Colon (tissue), 2 donors: Measurements from ENCODE around the gene SHOX.
"Not testable (repeated sequence)": the region's sequence is repeated elsewhere in the genome, so short reads cannot be mapped to it uniquely, and the experiment has no call there.

ENCODE experiments used
- FAIRE-seq: peaks from 2 replicates; lab custom pipeline; 2012; peaks lifted over from hg19 to GRCh38; lab: Jason Lieb, UNC
- donor health status: control.
- donor health status: control.

SHOX gene

DNA sequence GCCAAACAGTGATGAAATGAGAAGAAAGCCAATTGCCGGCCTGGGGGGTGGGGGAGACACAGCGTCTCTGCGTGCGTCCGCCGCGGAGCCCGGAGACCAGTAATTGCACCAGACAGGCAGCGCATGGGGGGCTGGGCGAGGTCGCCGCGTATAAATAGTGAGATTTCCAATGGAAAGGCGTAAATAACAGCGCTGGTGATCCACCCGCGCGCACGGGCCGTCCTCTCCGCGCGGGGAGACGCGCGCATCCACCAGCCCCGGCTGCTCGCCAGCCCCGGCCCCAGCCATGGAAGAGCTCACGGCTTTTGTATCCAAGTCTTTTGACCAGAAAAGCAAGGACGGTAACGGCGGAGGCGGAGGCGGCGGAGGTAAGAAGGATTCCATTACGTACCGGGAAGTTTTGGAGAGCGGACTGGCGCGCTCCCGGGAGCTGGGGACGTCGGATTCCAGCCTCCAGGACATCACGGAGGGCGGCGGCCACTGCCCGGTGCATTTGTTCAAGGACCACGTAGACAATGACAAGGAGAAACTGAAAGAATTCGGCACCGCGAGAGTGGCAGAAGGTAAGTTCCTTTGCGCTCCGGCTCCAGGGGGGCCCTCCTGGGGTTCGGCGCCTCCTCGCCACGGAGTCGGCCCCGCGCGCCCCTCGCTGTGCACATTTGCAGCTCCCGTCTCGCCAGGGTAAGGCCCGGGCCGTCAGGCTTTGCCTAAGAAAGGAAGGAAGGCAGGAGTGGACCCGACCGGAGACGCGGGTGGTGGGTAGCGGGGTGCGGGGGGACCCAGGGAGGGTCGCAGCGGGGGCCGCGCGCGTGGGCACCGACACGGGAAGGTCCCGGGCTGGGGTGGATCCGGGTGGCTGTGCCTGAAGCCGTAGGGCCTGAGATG, at the start of gene SHOX:
TSS of gene SHOX (plus strand) at position 180 of the 885 bp plus-strand sequence. CDS start at position 287, 107 bp downstream.
- no peak for FAIRE-seq

GRCh38 chrX:581066-581465, 49.5 kb upstream of the SHOX start:
- FAIRE-seq, result no peak

- FAIRE-seq, result no peak
These were observed 48.8 kb upstream of the SHOX start for GRCh38 chrX:581720-582298.

DNA sequence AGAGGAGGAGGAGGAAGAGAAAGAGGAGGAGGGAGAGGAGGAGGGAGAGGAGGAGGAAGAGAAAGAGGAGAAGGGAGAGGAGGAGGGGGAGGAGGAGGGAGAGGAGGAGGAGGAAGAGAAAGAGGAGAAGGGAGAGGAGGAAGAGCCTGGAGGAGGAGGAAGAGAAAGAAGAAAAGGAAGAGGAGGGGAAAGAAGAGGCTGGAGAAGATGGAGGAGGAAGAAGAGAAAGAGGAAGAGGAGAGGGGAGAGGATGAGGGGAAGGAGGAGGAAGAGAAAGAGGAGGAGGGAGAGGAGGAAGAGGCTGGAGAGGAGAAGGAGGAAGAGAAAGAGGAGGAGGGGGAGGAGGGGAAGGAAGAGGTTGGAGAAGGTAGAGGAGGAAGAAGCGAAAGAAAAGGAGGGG, 46.0 kb upstream of the SHOX start:
- FAIRE-seq, result no peak

- no peak for FAIRE-seq
These were observed 45.3 kb upstream of the SHOX start for GRCh38 chrX:585115-585808.

DNA sequence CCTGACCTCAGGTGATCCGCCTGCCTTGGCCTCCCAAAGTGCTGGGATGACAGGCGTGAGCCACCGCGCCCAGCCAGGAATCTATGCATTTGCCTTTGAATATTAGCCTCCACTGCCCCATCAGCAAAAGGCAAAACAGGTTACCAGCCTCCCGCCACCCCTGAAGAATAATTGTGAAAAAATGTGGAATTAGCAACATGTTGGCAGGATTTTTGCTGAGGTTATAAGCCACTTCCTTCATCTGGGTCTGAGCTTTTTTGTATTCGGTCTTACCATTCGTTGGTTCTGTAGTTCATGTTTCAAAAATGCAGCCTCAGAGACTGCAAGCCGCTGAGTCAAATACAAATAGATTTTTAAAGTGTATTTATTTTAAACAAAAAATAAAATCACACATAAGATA, 44.2 kb upstream of the SHOX start:
- FAIRE-seq, result no peak

GRCh38 chrX:589261-589660, 41.3 kb upstream of the SHOX start:
- not testable (repeated sequence) for FAIRE-seq

DNA sequence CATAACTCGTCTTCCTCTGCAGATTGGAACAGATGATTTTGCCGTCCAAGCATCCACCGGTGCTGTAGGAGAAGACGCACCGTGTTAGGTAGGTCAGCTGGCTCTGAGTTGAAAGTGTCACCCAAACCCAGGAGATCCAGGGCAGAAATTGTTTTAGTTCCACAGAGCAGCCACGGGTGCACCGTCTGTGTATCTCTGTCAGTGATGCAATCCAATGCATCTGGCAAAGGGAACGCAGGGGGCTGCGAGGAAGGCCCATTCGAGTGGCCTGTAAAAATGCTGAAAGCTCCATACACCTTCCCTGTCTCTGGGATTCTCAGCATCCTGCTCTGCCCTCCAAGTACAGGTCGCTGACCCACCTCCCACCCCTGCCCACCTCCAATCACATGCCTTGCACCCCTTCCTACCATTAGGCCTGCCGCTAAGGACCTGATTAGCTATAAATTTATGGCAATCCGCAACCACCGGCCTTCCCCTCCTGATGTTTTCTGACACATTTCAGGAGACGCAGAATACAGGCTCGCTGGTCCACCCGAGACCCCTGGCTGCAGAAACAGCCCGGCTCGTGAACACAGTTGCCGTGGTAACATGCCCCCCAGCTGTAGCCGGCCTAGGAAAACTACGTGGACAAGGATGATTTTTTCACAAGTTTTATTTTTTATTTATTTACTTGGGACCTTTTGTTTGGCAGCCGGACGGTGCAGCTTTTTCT, 39.7 kb upstream of the SHOX start:
- no peak for FAIRE-seq

GRCh38 chrX:599837-600715, 30.5 kb upstream of the SHOX start:
- no peak for FAIRE-seq

DNA sequence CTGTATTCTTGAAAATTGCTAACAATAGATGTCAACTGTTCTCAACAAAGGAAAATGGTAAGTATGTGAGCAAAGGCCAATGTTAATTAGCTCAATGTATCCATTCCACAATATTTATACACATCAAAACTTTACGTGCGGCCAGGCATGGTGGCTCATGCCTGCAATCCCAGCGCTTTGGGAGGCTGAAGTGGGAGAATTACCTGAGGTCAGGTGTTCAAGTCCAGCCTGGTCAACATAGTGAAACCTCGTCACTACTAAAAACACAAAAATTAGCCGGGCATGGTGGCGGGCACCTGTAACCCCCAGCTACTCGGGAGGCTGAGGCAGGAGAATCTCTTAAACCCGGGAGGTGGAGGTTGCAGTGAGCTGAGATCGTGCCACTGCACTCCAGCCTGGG, 27.6 kb upstream of the SHOX start:
- FAIRE-seq, result not testable (repeated sequence)

DNA sequence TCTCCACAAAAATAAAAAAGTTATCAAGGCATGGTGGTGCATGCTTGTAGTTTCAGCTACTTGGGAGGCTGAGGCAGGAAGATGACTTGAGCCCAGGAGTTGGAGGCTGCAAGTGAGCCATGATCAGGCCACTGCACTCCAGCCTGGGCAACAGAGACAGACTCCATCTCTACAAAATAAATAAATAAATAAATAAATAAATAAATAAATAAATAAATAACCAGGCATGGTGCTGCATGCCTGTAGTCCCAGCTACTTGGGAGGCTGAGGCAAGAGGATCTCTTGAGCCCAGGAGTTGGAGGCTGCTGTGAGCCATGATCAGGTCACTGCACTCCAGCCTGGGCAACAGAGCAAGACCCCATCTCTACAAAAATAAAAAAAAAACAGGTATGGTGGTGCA, 26.0 kb upstream of the SHOX start:
- FAIRE-seq, result not testable (repeated sequence)

DNA sequence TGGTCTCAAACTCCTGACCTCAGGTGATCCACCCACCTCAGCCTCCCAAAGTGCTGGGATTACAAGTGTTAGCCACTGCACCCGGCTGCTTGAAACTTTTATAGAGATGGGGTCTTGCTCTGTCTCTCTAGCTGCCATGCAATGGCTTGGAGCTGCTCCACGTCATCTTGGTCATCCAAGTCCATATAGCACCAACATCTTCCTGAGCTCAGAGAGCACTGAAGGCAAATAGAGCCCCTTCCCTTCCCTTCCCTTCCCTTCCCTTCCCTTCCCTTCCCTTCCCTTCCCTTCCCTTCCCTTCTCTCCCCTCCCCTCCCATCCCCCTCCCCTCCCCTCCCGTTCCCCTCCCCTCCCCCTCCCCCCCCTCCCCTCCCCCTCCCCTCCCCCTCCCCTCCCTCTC, 22.5 kb upstream of the SHOX start:
- not testable (repeated sequence) for FAIRE-seq

DNA sequence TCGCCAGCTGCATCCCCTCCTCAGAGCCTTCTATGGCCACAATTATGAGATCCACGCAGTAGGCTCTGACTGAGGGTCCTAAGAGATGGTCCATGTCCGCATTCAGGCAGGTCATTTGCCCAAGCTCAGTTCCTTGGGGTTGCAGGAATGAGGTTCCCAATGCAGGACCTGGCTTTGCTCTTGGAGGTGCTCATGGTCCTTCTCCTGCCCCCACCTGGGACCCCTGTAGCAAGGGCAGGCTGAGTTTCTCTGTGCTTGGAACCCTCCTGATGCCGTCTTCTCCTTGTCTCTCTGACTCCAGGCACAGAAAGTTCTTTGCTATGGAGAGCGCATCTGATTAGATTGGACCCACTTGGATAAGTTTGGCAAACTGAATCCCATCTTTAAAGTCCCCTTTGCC, 16.5 kb upstream of the SHOX start:
- FAIRE-seq, result no peak

DNA sequence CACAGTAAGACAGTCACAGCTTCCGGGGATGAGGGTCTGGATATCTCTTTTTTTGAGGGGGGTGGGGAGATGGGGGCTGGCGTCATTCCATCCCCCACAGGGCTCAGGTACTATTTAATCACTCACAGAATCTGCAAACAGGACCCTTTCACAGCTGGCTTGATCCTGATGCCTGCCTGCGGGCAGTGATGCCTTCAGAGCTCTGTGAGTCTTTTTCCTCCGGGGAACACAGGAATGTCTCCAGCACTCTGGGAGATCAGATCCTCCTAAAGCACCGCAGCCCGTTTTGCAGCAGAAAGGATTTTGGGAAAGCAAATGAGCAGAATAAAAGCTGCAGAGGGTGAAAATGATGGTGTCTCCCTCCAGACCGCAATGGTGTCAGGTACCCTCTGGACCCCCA, 13.2 kb upstream of the SHOX start:
- FAIRE-seq, result no peak

- FAIRE-seq, result no peak
These were observed 12.7 kb upstream of the SHOX start for GRCh38 chrX:617891-618290.

DNA sequence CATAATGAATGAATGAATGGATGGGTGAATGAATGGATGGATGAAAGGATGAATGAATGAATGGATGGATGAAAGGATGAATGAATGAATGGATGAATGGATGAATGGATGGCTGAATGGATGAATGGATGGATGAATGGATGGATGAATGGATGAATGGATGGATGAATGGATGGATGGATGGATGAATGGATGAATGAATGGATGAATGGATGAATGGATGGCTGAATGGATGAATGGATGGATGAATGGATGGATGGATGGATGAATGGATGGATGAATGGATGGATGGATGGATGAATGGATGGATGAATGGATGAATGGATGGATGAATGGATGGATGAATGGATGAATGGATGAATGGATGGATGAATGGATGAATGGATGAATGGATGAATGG, 12.3 kb upstream of the SHOX start:
- FAIRE-seq, result not testable (repeated sequence)

- FAIRE-seq, result no peak
These were observed 11.7 kb upstream of the SHOX start for GRCh38 chrX:618761-619450.

DNA sequence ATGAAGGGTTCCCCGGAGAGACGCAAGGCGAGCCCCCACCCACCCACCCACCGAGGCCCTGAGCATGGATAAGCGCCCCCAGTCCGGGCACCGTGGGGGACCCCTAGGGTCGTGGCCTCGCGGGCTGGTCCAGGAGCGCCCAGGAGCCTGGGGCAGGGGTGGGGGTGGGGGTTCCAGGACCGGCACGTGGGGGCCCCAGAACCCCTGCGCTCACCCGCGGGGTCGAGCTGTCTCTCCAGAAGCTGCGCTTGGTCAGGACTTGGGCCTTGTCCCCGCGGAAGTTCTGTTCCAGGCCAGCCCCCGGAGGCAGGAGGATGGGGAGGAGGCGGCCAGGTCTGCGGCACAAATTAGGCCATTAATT, 11.2 kb upstream of the SHOX start:
- FAIRE-seq, result no peak

GRCh38 chrX:619812-620531, 10.6 kb upstream of the SHOX start:
- no peak for FAIRE-seq
